OCI-LY1 (cell line): Measurements from ENCODE around the gene TMEM100.

Experiments
- EZH2 ChIP-seq: fragments of 200-600 bp; sonication (generic), shearing (Covaris generic); IDR thresholded peaks from 2 replicates; pipeline ENCODE4 v1.8.0; 2017; ENCODE audit warnings: borderline replicate concordance, mixed run types, mild to moderate bottlenecking, antibody characterized with exemption, low read length, moderate library complexity, mixed read lengths
- TF ChIP-seq, protein P1 (sequence below): fragments of 200-600 bp; sonication (generic), shearing (Covaris generic); IDR thresholded peaks from 2 replicates; pipeline ENCODE4 v1.5.1; 2017; ENCODE audit warnings: mild to moderate bottlenecking, antibody characterized with exemption, low read length, moderate library complexity, mixed read lengths

DNA sequence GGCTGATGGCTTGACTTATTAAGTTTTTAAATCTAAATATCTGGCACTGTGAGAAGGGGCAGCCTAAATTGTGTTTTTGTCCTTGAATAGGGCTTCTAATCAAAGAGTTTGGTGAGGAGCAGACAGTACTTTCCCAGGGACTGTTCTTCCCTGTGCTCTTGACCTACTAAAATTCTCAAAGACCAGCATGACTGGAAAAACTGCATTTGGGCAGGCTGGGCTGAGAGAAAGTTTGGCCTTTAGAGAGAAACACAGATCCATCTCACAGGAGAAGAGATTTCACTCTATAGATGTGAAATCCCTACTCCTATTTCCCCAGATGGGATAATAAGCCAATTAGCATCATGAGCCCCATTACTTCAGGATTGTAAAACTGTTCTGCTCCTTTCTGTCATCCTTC lies 35.5 kb upstream of the TMEM100 start:
- TF ChIP-seq, protein P1, sequence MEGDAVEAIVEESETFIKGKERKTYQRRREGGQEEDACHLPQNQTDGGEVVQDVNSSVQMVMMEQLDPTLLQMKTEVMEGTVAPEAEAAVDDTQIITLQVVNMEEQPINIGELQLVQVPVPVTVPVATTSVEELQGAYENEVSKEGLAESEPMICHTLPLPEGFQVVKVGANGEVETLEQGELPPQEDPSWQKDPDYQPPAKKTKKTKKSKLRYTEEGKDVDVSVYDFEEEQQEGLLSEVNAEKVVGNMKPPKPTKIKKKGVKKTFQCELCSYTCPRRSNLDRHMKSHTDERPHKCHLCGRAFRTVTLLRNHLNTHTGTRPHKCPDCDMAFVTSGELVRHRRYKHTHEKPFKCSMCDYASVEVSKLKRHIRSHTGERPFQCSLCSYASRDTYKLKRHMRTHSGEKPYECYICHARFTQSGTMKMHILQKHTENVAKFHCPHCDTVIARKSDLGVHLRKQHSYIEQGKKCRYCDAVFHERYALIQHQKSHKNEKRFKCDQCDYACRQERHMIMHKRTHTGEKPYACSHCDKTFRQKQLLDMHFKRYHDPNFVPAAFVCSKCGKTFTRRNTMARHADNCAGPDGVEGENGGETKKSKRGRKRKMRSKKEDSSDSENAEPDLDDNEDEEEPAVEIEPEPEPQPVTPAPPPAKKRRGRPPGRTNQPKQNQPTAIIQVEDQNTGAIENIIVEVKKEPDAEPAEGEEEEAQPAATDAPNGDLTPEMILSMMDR = no peak
- no peak for TF ChIP-seq EZH2
